ENCODE measurements around the gene NPTX2.
"Not testable (repeated sequence)": the region's sequence is repeated elsewhere in the genome, so short reads cannot be mapped to it uniquely, and the experiment has no call there.

Gene NPTX2

GRCh38 chr7:98617051-98617959 is at the start of gene NPTX2:
Gene NPTX2, plus strand, starts transcription at chr7:98617285. Its CDS starts 177 bp downstream, at chr7:98617462.
- DNase-seq (ENCODE audit: low spot score): no peak
- TF ChIP-seq CTCF (IDR thresholded peaks at IDR 0.05; ENCODE audit: borderline replicate concordance, control extremely low read depth, extremely low read depth, insufficient read depth, missing control alignments): no peak
- in situ Hi-C loops (cut with MboI; ENCODE audit: low sequenced_read_pairs, unreplicated experiment): no loop called here

GRCh38 chr7:98567991-98568390 is 49.1 kb upstream of the NPTX2 start:
- TF ChIP-seq CTCF (IDR thresholded peaks at IDR 0.05; ENCODE audit: borderline replicate concordance, control extremely low read depth, extremely low read depth, insufficient read depth, missing control alignments): no peak
- in situ Hi-C loops (cut with MboI; ENCODE audit: low sequenced_read_pairs, unreplicated experiment): no loop called here
- DNase-seq (ENCODE audit: low spot score): no peak

- in situ Hi-C loops (cut with MboI; ENCODE audit: low sequenced_read_pairs, unreplicated experiment): no loop called here
- no peak for DNase-seq (ENCODE audit: low spot score)
- no peak for TF ChIP-seq CTCF (IDR thresholded peaks at IDR 0.05; ENCODE audit: borderline replicate concordance, control extremely low read depth, extremely low read depth, insufficient read depth, missing control alignments)
These were observed 48.2 kb upstream of the NPTX2 start for GRCh38 chr7:98568891-98569290.

GRCh38 chr7:98569691-98570337 is 47.3 kb upstream of the NPTX2 start:
- in situ Hi-C loops (cut with MboI; ENCODE audit: low sequenced_read_pairs, unreplicated experiment): no loop called here
- TF ChIP-seq CTCF (IDR thresholded peaks at IDR 0.05; ENCODE audit: borderline replicate concordance, control extremely low read depth, extremely low read depth, insufficient read depth, missing control alignments): no peak
- DNase-seq (ENCODE audit: low spot score): no peak

- no peak for TF ChIP-seq CTCF (IDR thresholded peaks at IDR 0.05; ENCODE audit: borderline replicate concordance, control extremely low read depth, extremely low read depth, insufficient read depth, missing control alignments)
- no peak for DNase-seq (ENCODE audit: low spot score)
- in situ Hi-C loops (cut with MboI; ENCODE audit: low sequenced_read_pairs, unreplicated experiment): no loop called here
These were observed 46.1 kb upstream of the NPTX2 start for GRCh38 chr7:98571006-98571405.

- no peak for DNase-seq (ENCODE audit: low spot score)
- no peak for TF ChIP-seq CTCF (IDR thresholded peaks at IDR 0.05; ENCODE audit: borderline replicate concordance, control extremely low read depth, extremely low read depth, insufficient read depth, missing control alignments)
- in situ Hi-C loops (cut with MboI; ENCODE audit: low sequenced_read_pairs, unreplicated experiment): no loop called here
These were observed 45.1 kb upstream of the NPTX2 start for GRCh38 chr7:98571986-98572385.

GRCh38 chr7:98572716-98573115 is 44.4 kb upstream of the NPTX2 start:
- in situ Hi-C loops (cut with MboI; ENCODE audit: low sequenced_read_pairs, unreplicated experiment); DNase-seq (ENCODE audit: low spot score): not testable (repeated sequence)
